ENCODE data around the gene SH3BP4.

GRCh38 chr2:235102896-235103295 is 151.1 kb downstream of the SH3BP4 start:
- TF ChIP-seq ZNF589 (CRISPR knock-in tag; conservative IDR thresholded peaks at IDR 0.05): no peak
- no peak for TF ChIP-seq POLR2A (IDR thresholded peaks at IDR 0.05; ENCODE audit: insufficient read depth in 1 of 2, low read depth in 2 of 2, low read length in 2 of 2)
- no peak for TF ChIP-seq AFF4 (CRISPR knock-in tag; IDR thresholded peaks at IDR 0.05)
- no peak for TF ChIP-seq ATF5 (CRISPR knock-in tag; IDR thresholded peaks at IDR 0.05; ENCODE audit: low read depth)
- TF ChIP-seq SP1 (IDR thresholded peaks at IDR 0.05): no peak
- no peak for TF ChIP-seq SP1 (CRISPR knock-in tag; IDR thresholded peaks at IDR 0.05)
- TF ChIP-seq CTCF (CRISPR knock-in tag; IDR thresholded peaks at IDR 0.05): no peak
- no peak for TF ChIP-seq HNRNPH1 (optimal IDR thresholded peaks at IDR 0.05; ENCODE audit: low read depth, low read length)
- TF ChIP-seq ZNF850 (CRISPR knock-in tag; conservative IDR thresholded peaks at IDR 0.05): no peak
- no peak for TF ChIP-seq ZBTB8A (CRISPR knock-in tag; IDR thresholded peaks at IDR 0.05; ENCODE audit: borderline replicate concordance, low read depth)
- no peak for TF ChIP-seq SRY (CRISPR knock-in tag; IDR thresholded peaks at IDR 0.05)
- TF ChIP-seq ZNF639 (CRISPR knock-in tag; conservative IDR thresholded peaks at IDR 0.05): no peak

Measured in HepG2 (cell line).